Measurements from ENCODE around the gene IL2RG. TPM values are rescaled to one million over a fixed set of nuclear protein-coding genes. Genes with fewer than 3 reads are reported as not detected.

Gene IL2RG
- polyA plus RNA-seq, 10 donors = 0.99 to 18.0 (median 2.5) TPM

GRCh38 chrX:71081330-71082123 lies 29.9 kb downstream of the IL2RG start:
- no peak for DNase-seq

GRCh38 chrX:71070531-71070930 lies 40.8 kb downstream of the IL2RG start:
- no peak for DNase-seq

GRCh38 chrX:71068044-71068918 lies 43.1 kb downstream of the IL2RG start, which contains the start of gene SNX12:
Gene SNX12 (minus strand): TSS chrX:71068334. CDS start chrX:71068306, 28 bp downstream.
- DNase-seq = peak; percentile 91 to 95 (median 92)

- peak in 1 of 3 donors; percentile 12 for DNase-seq
These were observed 43.7 kb downstream of the IL2RG start for GRCh38 chrX:71067712-71068043.

- no peak for DNase-seq
These were observed 44.3 kb downstream of the IL2RG start for GRCh38 chrX:71067089-71067488.

GRCh38 chrX:71060127-71060526 lies 51.2 kb downstream of the IL2RG start:
- DNase-seq = no peak

- DNase-seq = no peak
These were observed 53.4 kb downstream of the IL2RG start for GRCh38 chrX:71057848-71058530.

Other genes starting within 250 kb of the IL2RG start
- under 1 TPM in 6 of 10 donors, not detected in 4; 0.08 to 0.41 (median 0.14) TPM for gene TEX11, start 202.9 kb downstream of the IL2RG start, polyA plus RNA-seq (ENCODE audit: insufficient read length in 10 of 10)
- 1 to 10 TPM in 5 of 10 donors, under 1 TPM in 5; 0.27 to 2.1 (median 1.0) TPM for gene SLC7A3, start 180.5 kb downstream of the IL2RG start, polyA plus RNA-seq (ENCODE audit: insufficient read length in 10 of 10)
- gene SNX12, start 43.2 kb downstream of the IL2RG start, polyA plus RNA-seq (ENCODE audit: insufficient read length in 10 of 10) = 10 to 100 TPM; 40.1 to 53.7 (median 46.7) TPM
- gene FOXO4, start 15.7 kb downstream of the IL2RG start, polyA plus RNA-seq (ENCODE audit: insufficient read length in 10 of 10) = 10 to 100 TPM; 23.3 to 33.1 (median 26.4) TPM
- 1 to 10 TPM in 4 of 10 donors, under 1 TPM in 2, not detected in 4; 0.52 to 2.0 (median 1.1) TPM for gene CXorf65, start 4.8 kb downstream of the IL2RG start, polyA plus RNA-seq (ENCODE audit: insufficient read length in 10 of 10)
- gene MED12, start 7.0 kb upstream of the IL2RG start, polyA plus RNA-seq (ENCODE audit: insufficient read length in 10 of 10) = 10 to 100 TPM; 33.2 to 48.9 (median 39.3) TPM
- gene NLGN3, start 33.3 kb upstream of the IL2RG start, polyA plus RNA-seq (ENCODE audit: insufficient read length in 10 of 10) = 1 to 10 TPM; 2.6 to 4.9 (median 3.4) TPM
- gene GJB1, start 111.6 kb upstream of the IL2RG start, polyA plus RNA-seq (ENCODE audit: insufficient read length in 10 of 10) = under 1 TPM in 2 of 10 donors, not detected in 8; 0.36 to 0.61 TPM
- gene ZMYM3, start 142.6 kb upstream of the IL2RG start, polyA plus RNA-seq (ENCODE audit: insufficient read length in 10 of 10) = 10 to 100 TPM; 17.5 to 25.9 (median 20.3) TPM
- 100 to 1,000 TPM; 280 to 387 (median 316) TPM for gene NONO, start 172.1 kb upstream of the IL2RG start, polyA plus RNA-seq (ENCODE audit: insufficient read length in 10 of 10)
- 100 to 1,000 TPM in 7 of 10 donors, 10 to 100 TPM in 3; 75.0 to 135 (median 115) TPM for gene ITGB1BP2, start 190.2 kb upstream of the IL2RG start, polyA plus RNA-seq (ENCODE audit: insufficient read length in 10 of 10)

Measured in muscle of back (tissue), 11 donors.